HG02763 (cell line): ENCODE measurements around the gene ARCN1.

Experiments used
- ATAC-seq: cut with Tn5 transposase; IDR thresholded peaks from one replicate; pipeline ENCODE4 v1.9.1; 2021; ENCODE audit warnings: mild to moderate bottlenecking, moderate library complexity; ENCODE audit not compliant: unreplicated experiment

Gene ARCN1

GRCh38 chr11:118572061-118572980 lies at the start of gene ARCN1:
Gene ARCN1 (plus strand): TSS chr11:118572409. CDS start chr11:118572548, 139 bp downstream.
- peak; percentile 65 for ATAC-seq

- ATAC-seq = no peak
Measured at GRCh38 chr11:118522571-118523072, 49.6 kb upstream of the ARCN1 start.

- no peak for ATAC-seq
Measured at GRCh38 chr11:118524356-118524755, 47.9 kb upstream of the ARCN1 start.

- no peak for ATAC-seq
Measured at GRCh38 chr11:118524757-118525470, 47.3 kb upstream of the ARCN1 start.

DNA sequence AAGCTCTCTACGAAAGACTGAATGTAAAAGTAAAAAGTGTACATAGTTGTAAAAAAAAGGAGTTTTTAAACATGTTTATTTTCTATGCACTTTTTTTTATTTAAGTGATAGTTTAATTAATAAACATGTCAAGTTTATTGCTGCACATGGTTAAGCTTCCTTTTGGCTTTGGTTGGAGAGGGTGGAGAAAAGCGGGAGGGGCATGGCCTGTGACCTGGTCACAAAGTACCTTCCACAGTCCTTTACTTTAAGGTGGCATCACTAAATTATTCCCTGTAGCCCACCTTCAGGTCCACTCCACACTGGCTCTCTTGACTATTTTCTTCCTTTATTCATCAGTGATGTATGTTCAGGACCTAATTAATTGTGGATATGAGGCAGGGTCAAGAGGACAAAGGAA lies 45.5 kb upstream of the ARCN1 start:
- ATAC-seq = no peak

DNA sequence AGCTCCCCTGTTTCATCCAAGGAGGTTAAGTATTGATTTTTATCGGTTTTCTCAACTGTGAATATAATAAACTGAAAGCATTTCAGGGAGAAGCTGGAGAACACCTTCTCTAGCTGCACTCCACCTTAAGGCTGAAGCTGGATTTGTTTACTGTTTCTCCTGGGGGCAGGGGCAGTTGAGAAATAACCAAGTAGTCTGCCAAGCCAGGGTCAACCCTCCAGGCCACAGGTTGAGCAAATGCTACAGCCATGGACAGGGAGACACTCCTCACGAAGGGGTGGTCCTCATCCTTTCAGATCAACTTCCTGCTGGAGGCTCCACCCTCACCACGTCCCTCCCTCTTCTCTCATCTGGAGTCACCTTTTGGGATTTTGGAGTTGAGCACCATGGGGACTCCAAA lies 45.1 kb upstream of the ARCN1 start, which contains the start of gene TTC36:
TSS of gene TTC36 (plus strand) at position 366 of the 400 bp plus-strand sequence. CDS start at position 387, 21 bp downstream.
- no peak for ATAC-seq

- no peak for ATAC-seq
Measured at GRCh38 chr11:118528511-118528910, 43.7 kb upstream of the ARCN1 start.

GRCh38 chr11:118529584-118530175 lies 42.5 kb upstream of the ARCN1 start:
- ATAC-seq = no peak

GRCh38 chr11:118530180-118530682 lies 42.0 kb upstream of the ARCN1 start:
- ATAC-seq = no peak

GRCh38 chr11:118530683-118531596 lies 41.3 kb upstream of the ARCN1 start, which contains the start of gene TMEM25:
Gene TMEM25 (plus strand): TSS chr11:118531192. CDS start chr11:118531802, 610 bp downstream.
- peak; percentile 61 for ATAC-seq

DNA sequence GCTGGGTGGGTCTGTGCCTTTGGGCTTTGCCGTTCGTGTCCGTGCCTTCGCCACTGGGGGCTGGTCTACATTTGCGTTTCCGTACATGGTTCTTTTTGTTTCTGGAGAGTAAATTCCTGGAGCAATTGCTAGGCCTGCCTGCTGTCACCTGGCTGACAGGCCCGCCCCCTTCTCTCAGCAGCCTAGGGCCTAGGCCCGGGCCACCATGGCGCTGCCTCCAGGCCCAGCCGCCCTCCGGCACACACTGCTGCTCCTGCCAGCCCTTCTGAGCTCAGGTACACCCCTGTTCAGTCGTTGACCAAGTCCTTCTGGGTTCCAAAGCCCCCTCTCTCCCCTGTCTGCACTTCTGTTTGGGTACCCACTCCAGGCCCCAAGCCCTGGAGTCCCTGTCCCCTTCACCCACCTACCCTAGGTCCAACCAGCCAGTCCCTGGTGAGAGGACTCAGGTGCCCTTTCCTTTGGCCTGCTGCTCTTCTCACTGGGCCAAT lies 40.6 kb upstream of the ARCN1 start:
- no peak for ATAC-seq

DNA sequence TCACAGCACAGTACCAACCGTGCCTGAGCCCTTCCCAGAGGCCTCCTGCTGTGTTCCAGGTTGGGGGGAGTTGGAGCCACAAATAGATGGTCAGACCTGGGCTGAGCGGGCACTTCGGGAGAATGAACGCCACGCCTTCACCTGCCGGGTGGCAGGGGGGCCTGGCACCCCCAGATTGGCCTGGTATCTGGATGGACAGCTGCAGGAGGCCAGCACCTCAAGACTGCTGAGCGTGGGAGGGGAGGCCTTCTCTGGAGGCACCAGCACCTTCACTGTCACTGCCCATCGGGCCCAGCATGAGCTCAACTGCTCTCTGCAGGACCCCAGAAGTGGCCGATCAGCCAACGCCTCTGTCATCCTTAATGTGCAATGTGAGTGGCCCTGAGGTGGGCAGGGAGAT lies 40.1 kb upstream of the ARCN1 start:
- ATAC-seq = no peak

GRCh38 chr11:118532852-118533768 lies 39.1 kb upstream of the ARCN1 start:
- ATAC-seq = no peak

GRCh38 chr11:118533769-118534729 lies 38.2 kb upstream of the ARCN1 start:
- ATAC-seq = no peak

- no peak for ATAC-seq
Measured at GRCh38 chr11:118535261-118535660, 36.9 kb upstream of the ARCN1 start.

- no peak for ATAC-seq
Measured at GRCh38 chr11:118536726-118537125, 35.5 kb upstream of the ARCN1 start.

DNA sequence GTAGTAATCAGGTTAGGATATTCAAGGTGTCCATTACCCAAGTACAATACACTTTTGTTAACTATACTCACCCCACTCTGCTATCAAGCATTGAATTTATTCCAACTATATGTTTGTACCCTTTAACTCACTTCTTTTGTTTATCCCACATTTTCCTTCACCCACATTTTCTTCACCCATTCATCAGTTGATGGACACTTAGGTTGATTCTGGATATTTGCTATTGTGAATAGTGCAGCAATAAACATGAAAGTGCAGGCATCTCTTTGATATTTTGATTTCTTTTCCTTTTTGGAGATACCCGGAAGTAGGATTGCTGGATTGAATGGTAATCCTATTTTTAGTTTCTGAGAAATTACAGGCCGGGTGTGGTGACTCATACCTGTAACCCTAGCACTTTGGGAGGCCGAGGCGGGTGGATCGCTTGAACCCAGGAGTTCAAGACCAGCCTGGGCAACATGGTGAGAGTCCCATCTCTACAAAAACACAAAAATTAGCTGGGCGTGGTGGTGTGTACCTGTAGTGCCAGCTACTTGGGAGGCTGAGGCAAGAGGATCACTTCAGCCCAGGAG lies 34.7 kb upstream of the ARCN1 start:
- no peak for ATAC-seq
